Measurements from ENCODE around the gene FAM193B.

DNA sequence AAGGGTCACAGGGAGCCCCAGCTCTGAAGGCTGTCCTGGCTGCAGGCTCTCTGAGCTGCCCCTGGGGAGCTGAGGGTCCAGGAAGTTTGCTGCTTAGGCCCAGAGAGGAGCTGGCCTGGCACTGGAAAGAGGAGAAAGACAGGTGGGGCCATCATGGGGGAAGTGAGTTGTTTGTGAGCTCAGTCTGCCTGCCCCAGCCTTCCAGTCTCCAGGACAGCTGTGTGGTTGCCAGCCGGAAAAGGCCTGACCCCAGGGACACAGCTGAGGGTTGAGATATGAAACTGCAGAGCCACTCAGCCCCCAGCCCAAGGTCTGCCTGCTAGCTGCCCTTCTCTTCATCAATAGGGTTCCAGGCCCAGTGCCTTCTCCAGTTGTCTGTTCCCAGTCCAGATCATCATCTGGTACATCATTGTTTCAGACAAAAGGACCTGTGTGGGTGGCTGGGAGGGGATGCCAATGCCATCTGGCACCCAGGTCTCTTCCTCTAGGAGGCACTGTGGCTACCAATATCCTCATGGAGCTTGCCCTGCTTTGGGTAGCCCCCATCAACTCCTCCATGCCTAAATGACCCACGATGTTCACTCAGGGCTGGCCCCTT lies 33.3 kb downstream of the FAM193B start:
- TF ChIP-seq EZH2 (IDR thresholded peaks at IDR 0.05; ENCODE audit: borderline replicate concordance, low read depth, low read length, poor library complexity, severe bottlenecking): no peak
- TF ChIP-seq, protein P1, sequence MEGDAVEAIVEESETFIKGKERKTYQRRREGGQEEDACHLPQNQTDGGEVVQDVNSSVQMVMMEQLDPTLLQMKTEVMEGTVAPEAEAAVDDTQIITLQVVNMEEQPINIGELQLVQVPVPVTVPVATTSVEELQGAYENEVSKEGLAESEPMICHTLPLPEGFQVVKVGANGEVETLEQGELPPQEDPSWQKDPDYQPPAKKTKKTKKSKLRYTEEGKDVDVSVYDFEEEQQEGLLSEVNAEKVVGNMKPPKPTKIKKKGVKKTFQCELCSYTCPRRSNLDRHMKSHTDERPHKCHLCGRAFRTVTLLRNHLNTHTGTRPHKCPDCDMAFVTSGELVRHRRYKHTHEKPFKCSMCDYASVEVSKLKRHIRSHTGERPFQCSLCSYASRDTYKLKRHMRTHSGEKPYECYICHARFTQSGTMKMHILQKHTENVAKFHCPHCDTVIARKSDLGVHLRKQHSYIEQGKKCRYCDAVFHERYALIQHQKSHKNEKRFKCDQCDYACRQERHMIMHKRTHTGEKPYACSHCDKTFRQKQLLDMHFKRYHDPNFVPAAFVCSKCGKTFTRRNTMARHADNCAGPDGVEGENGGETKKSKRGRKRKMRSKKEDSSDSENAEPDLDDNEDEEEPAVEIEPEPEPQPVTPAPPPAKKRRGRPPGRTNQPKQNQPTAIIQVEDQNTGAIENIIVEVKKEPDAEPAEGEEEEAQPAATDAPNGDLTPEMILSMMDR (conservative IDR thresholded peaks at IDR 0.05; ENCODE audit: low read depth, low read length): 0 out of 2 replicates have a peak, but pooled peaks have one; percentile 13
